Vagina (tissue), 2 donors: Measurements from ENCODE around the gene TTC7B.

Experiments
- CTCF ChIP-seq, 3 experiments: fragments of 450-650 bp in 2 of 3; fragments of 200-600 bp in 1 of 3; sonication (generic) in 1 of 3; IDR thresholded peaks; one replicate each; pipeline ENCODE4 v1.5.1; 2017 to 2019; ENCODE audit warnings: antibody characterized with exemption in 3 of 3, mild to moderate bottlenecking in 2 of 3, moderate library complexity in 2 of 3
- POLR2AphosphoS5 ChIP-seq, 2 donors: sonication (generic); formaldehyde crosslinking; IDR thresholded peaks; one replicate each; pipeline ENCODE4 v1.9.0; 2017; ENCODE audit warnings: antibody characterized with exemption in 2 of 2, mild to moderate bottlenecking in 2 of 2, low read depth in 1 of 2; ENCODE audit not compliant: insufficient read depth in 1 of 2

GRCh38 chr14:90610346-90611040 lies 205.7 kb downstream of the TTC7B start:
- TF ChIP-seq CTCF (IDR thresholded peaks at IDR 0.05) (no peak), POLR2AphosphoS5 (IDR thresholded peaks at IDR 0.05; ENCODE audit: insufficient read depth in 1 of 2, low read depth in 1 of 2) (no peak)
